Measurements from ENCODE around the gene NDUFS2. TPM values are rescaled to one million over a fixed set of nuclear protein-coding genes. Genes with fewer than 3 reads are reported as not detected.

Gene NDUFS2
- total RNA-seq, 8 experiments from 2014 or later = 87.8 to 151 (median 125) TPM

GRCh38 chr1:161174911-161175310 is 27.3 kb upstream of the NDUFS2 start:
- WGBS, 10 experiments = 71 to 100% (median 96%) methylated on average over 1 to 11 of the region's 11 CpGs; no CpG with 5 or more reads in 1 of the 10 experiments
- peaks cover 12 to 13% of the 10 kb centered on the region in 2 donors for H3K4me1 ChIP-seq (replicated peaks in 1 of 2)
- H3K27ac ChIP-seq = no peak overlapping the region
- ATAC-seq (replicated peaks in 6 of 8) = no peak
- in situ Hi-C loops (cut with MboI; ENCODE audit: low pct_unique_long_range_greater_than_20kb in 2 of 9, low sequenced_read_pairs in 9 of 9, unreplicated experiment in 9 of 9) = loop anchor here in 1 of 9 experiments (25.0 kb wide), 1 partner anchor 763 kb away; the partner anchor contains the start of gene VANGL2
- no peak overlapping the region for H3K4me3 ChIP-seq

- 85 to 94% (median 87%) methylated on average over 5 to 9 of the region's 10 CpGs; no CpG with 5 or more reads in 6 of the 10 experiments for WGBS, 10 experiments
- Histone ChIP-seq H3K4me1 (replicated peaks in 1 of 2) (peaks cover 12 to 13% of the 10 kb centered on the region in 2 donors), H3K27ac (no peak overlapping the region), H3K4me3 (peak overlapping the region in 4 of 5 donors; percentile 59 to 86 (median 70))
- in situ Hi-C loops (cut with MboI; ENCODE audit: low pct_unique_long_range_greater_than_20kb in 2 of 9, low sequenced_read_pairs in 9 of 9, unreplicated experiment in 9 of 9) = no loop called here
- ATAC-seq (replicated peaks in 6 of 8) = no peak
Observed at GRCh38 chr1:161175771-161176453, 26.3 kb upstream of the NDUFS2 start.

GRCh38 chr1:161176468-161177111 is 25.6 kb upstream of the NDUFS2 start:
- peak overlapping the region; percentile 73 to 84 for H3K27ac ChIP-seq
- 24 to 100% (median 33%) methylated on average over 1 to 8 of the region's 17 CpGs; no CpG with 5 or more reads in 4 of the 10 experiments for WGBS, 10 experiments
- in situ Hi-C loops (cut with MboI; ENCODE audit: low pct_unique_long_range_greater_than_20kb in 2 of 9, low sequenced_read_pairs in 9 of 9, unreplicated experiment in 9 of 9) = no loop called here
- peaks cover 12 to 13% of the 10 kb centered on the region in 2 donors for H3K4me1 ChIP-seq (replicated peaks in 1 of 2)
- H3K4me3 ChIP-seq = peak overlapping the region; percentile 59 to 87 (median 72)
- peak in 3 of 8 experiments; percentile 3 to 6 (median 5) for ATAC-seq (replicated peaks in 6 of 8)

- peak within 1 kb of the TSS; percentile 73 to 84 for H3K27ac ChIP-seq
- in situ Hi-C loops (cut with MboI; ENCODE audit: low pct_unique_long_range_greater_than_20kb in 2 of 9, low sequenced_read_pairs in 9 of 9, unreplicated experiment in 9 of 9) = no loop called here
- H3K4me3 ChIP-seq = peak within 1 kb of the TSS; percentile 59 to 87 (median 72)
- WGBS, 10 experiments = 11 to 100% (median 21%) methylated on average over 4 to 21 of the region's 50 CpGs; no CpG with 5 or more reads in 3 of the 10 experiments
- peak; percentile 78 to 97 (median 97) for ATAC-seq (replicated peaks in 6 of 8)
- H3K4me1 ChIP-seq (replicated peaks in 1 of 2) = peaks cover 12 to 13% of the 10 kb centered on the region in 2 donors
Observed at GRCh38 chr1:161177112-161177935, 24.8 kb upstream of the NDUFS2 start, which contains the start of gene B4GALT3. TSS of gene B4GALT3 (minus strand) at chr1:161177507. CDS start at chr1:161176060, 1,447 bp downstream.

GRCh38 chr1:161177936-161178244 is 24.3 kb upstream of the NDUFS2 start:
- Histone ChIP-seq H3K4me1 (replicated peaks in 1 of 2) (peaks cover 12 to 13% of the 10 kb centered on the region in 2 donors), H3K27ac (peak overlapping the region; percentile 73 to 84), H3K4me3 (peak overlapping the region; percentile 59 to 87 (median 72))
- ATAC-seq (replicated peaks in 6 of 8) = no peak
- 59 to 84% (median 71%) methylated on average over 2 to 9 of the region's 9 CpGs for WGBS, 10 experiments
- in situ Hi-C loops (cut with MboI; ENCODE audit: low pct_unique_long_range_greater_than_20kb in 2 of 9, low sequenced_read_pairs in 9 of 9, unreplicated experiment in 9 of 9) = no loop called here

GRCh38 chr1:161179698-161180097 is 22.5 kb upstream of the NDUFS2 start:
- in situ Hi-C loops (cut with MboI; ENCODE audit: low pct_unique_long_range_greater_than_20kb in 2 of 9, low sequenced_read_pairs in 9 of 9, unreplicated experiment in 9 of 9) = no loop called here
- Histone ChIP-seq H3K4me1 (replicated peaks in 1 of 2) (peaks cover 12 to 13% of the 10 kb centered on the region in 2 donors), H3K4me3 (no peak overlapping the region), H3K27ac (no peak overlapping the region)
- ATAC-seq (replicated peaks in 6 of 8) = no peak
- WGBS, 10 experiments = 70 to 100% (median 95%) methylated on average over 1 to 3 of the region's 3 CpGs; no CpG with 5 or more reads in 2 of the 10 experiments

- no peak for ATAC-seq (replicated peaks in 6 of 8)
- Histone ChIP-seq H3K27ac (no peak overlapping the region), H3K4me1 (replicated peaks in 1 of 2) (peaks cover 12 to 13% of the 10 kb centered on the region in 2 donors), H3K4me3 (no peak overlapping the region)
- 0 to 60% (median 38%) methylated on average over 1 of the region's 1 CpG; no CpG with 5 or more reads in 3 of the 10 experiments for WGBS, 10 experiments
- in situ Hi-C loops (cut with MboI; ENCODE audit: low pct_unique_long_range_greater_than_20kb in 2 of 9, low sequenced_read_pairs in 9 of 9, unreplicated experiment in 9 of 9) = no loop called here
Observed at GRCh38 chr1:161180639-161181038, 21.5 kb upstream of the NDUFS2 start.

GRCh38 chr1:161182214-161182613 is 20.0 kb upstream of the NDUFS2 start:
- no peak overlapping the region for H3K27ac ChIP-seq
- WGBS, 10 experiments = 17 to 100% (median 85%) methylated on average over 1 of the region's 1 CpG; no CpG with 5 or more reads in 2 of the 10 experiments
- ATAC-seq (replicated peaks in 6 of 8) = peak in 2 of 8 experiments; percentile 22 to 60

GRCh38 chr1:161185282-161185682 is 16.9 kb upstream of the NDUFS2 start:
- H3K4me3 ChIP-seq = no peak overlapping the region
- 7 to 43% (median 38%) methylated on average over 1 to 3 of the region's 3 CpGs; no CpG with 5 or more reads in 3 of the 10 experiments for WGBS, 10 experiments
- peak in 3 of 8 experiments; percentile 33 to 44 (median 35) for ATAC-seq (replicated peaks in 6 of 8)
- in situ Hi-C loops (cut with MboI; ENCODE audit: low pct_unique_long_range_greater_than_20kb in 2 of 9, low sequenced_read_pairs in 9 of 9, unreplicated experiment in 9 of 9) = no loop called here
- no peaks in the 10 kb centered on the region for H3K4me1 ChIP-seq (replicated peaks in 1 of 2)
- no peak overlapping the region for H3K27ac ChIP-seq

More at GRCh38 chr1:161182214-161182613, 20.0 kb upstream of the NDUFS2 start:
- H3K4me3 ChIP-seq = no peak overlapping the region
- peaks cover 7% of the 10 kb centered on the region in 2 donors for H3K4me1 ChIP-seq (replicated peaks in 1 of 2)
- in situ Hi-C loops (cut with MboI; ENCODE audit: low pct_unique_long_range_greater_than_20kb in 2 of 9, low sequenced_read_pairs in 9 of 9, unreplicated experiment in 9 of 9) = no loop called here

- Histone ChIP-seq H3K4me3 (no peak overlapping the region), H3K27ac (no peak overlapping the region), H3K4me1 (replicated peaks in 1 of 2) (no peaks in the 10 kb centered on the region)
- in situ Hi-C loops (cut with MboI; ENCODE audit: low pct_unique_long_range_greater_than_20kb in 2 of 9, low sequenced_read_pairs in 9 of 9, unreplicated experiment in 9 of 9) = no loop called here
- peak in 1 of 8 experiments; percentile 0 for ATAC-seq (replicated peaks in 6 of 8)
- 11 to 71% (median 40%) methylated on average over 1 to 2 of the region's 2 CpGs; no CpG with 5 or more reads in 1 of the 10 experiments for WGBS, 10 experiments
Observed at GRCh38 chr1:161185732-161186311, 16.3 kb upstream of the NDUFS2 start.

GRCh38 chr1:161187311-161187710 is 14.9 kb upstream of the NDUFS2 start:
- H3K4me1 ChIP-seq (replicated peaks in 1 of 2) = no peaks in the 10 kb centered on the region
- in situ Hi-C loops (cut with MboI; ENCODE audit: low pct_unique_long_range_greater_than_20kb in 2 of 9, low sequenced_read_pairs in 9 of 9, unreplicated experiment in 9 of 9) = no loop called here
- no peak overlapping the region for H3K4me3 ChIP-seq
- ATAC-seq (replicated peaks in 6 of 8) = peak in 2 of 8 experiments; percentile 0 to 17
- WGBS, 10 experiments = 0 to 100% (median 80%) methylated on average over 1 to 3 of the region's 3 CpGs; no CpG with 5 or more reads in 1 of the 10 experiments
- no peak overlapping the region for H3K27ac ChIP-seq

- no peak overlapping the region for H3K4me3 ChIP-seq
- WGBS, 10 experiments = 60 to 100% (median 86%) methylated on average over 1 to 5 of the region's 6 CpGs; no CpG with 5 or more reads in 2 of the 10 experiments
- H3K4me1 ChIP-seq (replicated peaks in 1 of 2) = peaks cover 3 to 4% of the 10 kb centered on the region in 2 donors
- no peak overlapping the region for H3K27ac ChIP-seq
- ATAC-seq (replicated peaks in 6 of 8) = no peak
- in situ Hi-C loops (cut with MboI; ENCODE audit: low pct_unique_long_range_greater_than_20kb in 2 of 9, low sequenced_read_pairs in 9 of 9, unreplicated experiment in 9 of 9) = no loop called here
Observed at GRCh38 chr1:161188381-161188780, 13.8 kb upstream of the NDUFS2 start.

Measured in motor neuron (in vitro differentiated cells).